ENCODE results near the gene HOXB2.

HOXB2 gene

GRCh38 chr17:48494335-48494734 is 50.6 kb downstream of the HOXB2 start:
- FAIRE-seq (no peak), DNase-seq (ENCODE audit: low spot score) (no peak)

Data from urothelium cell line (cell line).